Neural cell (in vitro differentiated cells): ENCODE data around the gene GPER1. TPM values are rescaled to one million over a fixed set of nuclear protein-coding genes. Genes with fewer than 3 reads are reported as not detected.
"Not testable (repeated sequence)": the region's sequence is repeated elsewhere in the genome, so short reads cannot be mapped to it uniquely, and the experiment has no call there.

Source experiments
- H2AFZ ChIP-seq: fragments of 200-600, 300-800 bp; sonication (generic), shearing (Covaris generic); 2 replicates; pipeline ENCODE4 v1.6.0; 2014; ENCODE audit warnings: low read depth, mild to moderate bottlenecking, antibody characterized with exemption, low read length, moderate library complexity
- H3F3A ChIP-seq: fragments of 200-600 bp; shearing (Covaris generic); 2 replicates; pipeline ENCODE4 v1.6.1; 2016; ENCODE audit warnings: mild to moderate bottlenecking, moderate library complexity, mixed read lengths, antibody characterized with exemption, low read length; ENCODE audit not compliant: insufficient read depth, poor library complexity, severe bottlenecking
- H3K27ac ChIP-seq: fragments of 200-600, 300-800 bp; sonication (generic), shearing (Covaris generic); 2 replicates; pipeline ENCODE4 v1.5.1; 2014; ENCODE audit warnings: mild to moderate bottlenecking, low read length, moderate library complexity
- H3K27me3 ChIP-seq: fragments of 300-800, 200-600 bp; sonication (generic), shearing (Covaris generic); 2 replicates; pipeline ENCODE4 v1.6.0; 2014; ENCODE audit warnings: mild to moderate bottlenecking, low read depth, low read length, moderate library complexity; ENCODE audit not compliant: insufficient read depth
- H3K36me3 ChIP-seq: fragments of 300-800, 200-600 bp; sonication (generic), shearing (Covaris generic); 2 replicates; pipeline ENCODE4 v1.5.1; 2014; ENCODE audit warnings: mild to moderate bottlenecking, antibody characterized with exemption, low read length, moderate library complexity; ENCODE audit not compliant: insufficient read depth
- H3K4me2 ChIP-seq: fragments of 300-800, 200-600 bp; sonication (generic), shearing (Covaris generic); 2 replicates; pipeline ENCODE4 v1.6.0; 2014; ENCODE audit warnings: mild to moderate bottlenecking, low read length
- H3K4me3 ChIP-seq: fragments of 300-800, 200-600 bp; sonication (generic), shearing (Covaris generic); 2 replicates; pipeline ENCODE4 v1.5.1; 2014; ENCODE audit warnings: mild to moderate bottlenecking, low read length, moderate library complexity
- H3K79me2 ChIP-seq: fragments of 200-600 bp; shearing (Covaris generic); replicated peaks from 2 replicates; pipeline ENCODE4 v1.6.0; 2014; ENCODE audit warnings: mild to moderate bottlenecking, low read length, moderate library complexity; ENCODE audit not compliant: insufficient read depth
- H3K9ac ChIP-seq: fragments of 300-800, 200-600 bp; sonication (generic), shearing (Covaris generic); 2 replicates; pipeline ENCODE4 v1.6.1; 2016; ENCODE audit warnings: mild to moderate bottlenecking, low read length, mixed read lengths
- H3K9me2 ChIP-seq: fragments of 200-600 bp; shearing (Covaris generic); 2 replicates; pipeline ENCODE4 v1.6.1; 2016; ENCODE audit warnings: mild to moderate bottlenecking, low read length, mixed read lengths; ENCODE audit not compliant: insufficient read depth
- H3K9me3 ChIP-seq: fragments of 200-600, 300-800 bp; sonication (generic), shearing (Covaris generic); 2 replicates; pipeline ENCODE4 v1.6.1; 2016; ENCODE audit warnings: mild to moderate bottlenecking, mixed run types, low read length, moderate library complexity, mixed read lengths
- H4K20me1 ChIP-seq: fragments of 200-600 bp; shearing (Covaris generic); 2 replicates; pipeline ENCODE4 v1.6.1; 2016; ENCODE audit warnings: mild to moderate bottlenecking, mixed run types; ENCODE audit not compliant: insufficient read depth
- CTCF ChIP-seq: fragments of 450-650 bp; IDR thresholded peaks from 2 replicates; pipeline ENCODE4 v1.5.1; 2014; ENCODE audit warnings: antibody characterized with exemption, mild to moderate bottlenecking, moderate library complexity; ENCODE audit not compliant: poor library complexity, severe bottlenecking
- EP300 ChIP-seq: fragments of 450-650 bp; conservative IDR thresholded peaks from 2 replicates; pipeline ENCODE4 v1.6.1; 2014; ENCODE audit warnings: antibody characterized with exemption, mild to moderate bottlenecking, moderate library complexity; ENCODE audit not compliant: poor library complexity, severe bottlenecking
- EZH2 ChIP-seq: fragments of 200-600, 300-800 bp; shearing (Covaris generic), sonication (generic); IDR thresholded peaks from 2 replicates; pipeline ENCODE4 v1.6.1; 2014; ENCODE audit warnings: antibody characterized with exemption, low read length, borderline replicate concordance, mild to moderate bottlenecking; ENCODE audit not compliant: insufficient read depth, poor library complexity, severe bottlenecking
- MXI1 ChIP-seq: fragments of 450-650 bp; conservative IDR thresholded peaks from 2 replicates; pipeline ENCODE4 v1.6.1; 2014; ENCODE audit warnings: antibody characterized with exemption, mild to moderate bottlenecking; ENCODE audit not compliant: poor library complexity, severe bottlenecking
- POLR2AphosphoS5 ChIP-seq: IDR thresholded peaks from 2 replicates; pipeline ENCODE4 v1.6.1; 2012
- RAD21 ChIP-seq: fragments of 450-650 bp; conservative IDR thresholded peaks from 2 replicates; pipeline ENCODE4 v1.6.1; 2014; ENCODE audit warnings: antibody characterized with exemption, mild to moderate bottlenecking, moderate library complexity
- SMC3 ChIP-seq: fragments of 450-650 bp; conservative IDR thresholded peaks from 2 replicates; pipeline ENCODE4 v1.6.1; 2014; ENCODE audit warnings: antibody characterized with exemption, mild to moderate bottlenecking, moderate library complexity; ENCODE audit not compliant: poor library complexity
- TAF1 ChIP-seq: IDR thresholded peaks from 2 replicates; pipeline ENCODE4 v1.6.1; 2012; ENCODE audit warnings: low read depth
- polyA plus RNA-seq: library from polyadenylated mRNA; depleted of rRNA; stranded (reverse); fragments of >200 nt; gene quantifications from 2 replicates; pipeline ENCODE4 v1.2.3, GENCODE V29; 2014
- TF ChIP-seq, protein P1 (sequence below): IDR thresholded peaks from 2 replicates; pipeline ENCODE4 v1.6.1; 2012; ENCODE audit warnings: borderline replicate concordance

Gene GPER1
- polyA plus RNA-seq, 1 donor from 2014 or later = not detected

GRCh38 chr7:1073142-1073977 lies 14.6 kb upstream of the GPER1 start:
- TF ChIP-seq CTCF (no peak), TAF1 (no peak), POLR2AphosphoS5 (no peak), MXI1 (no peak), EP300 (no peak), RAD21 (no peak), EZH2 (no peak), SMC3 (no peak)
- TF ChIP-seq, protein P1, sequence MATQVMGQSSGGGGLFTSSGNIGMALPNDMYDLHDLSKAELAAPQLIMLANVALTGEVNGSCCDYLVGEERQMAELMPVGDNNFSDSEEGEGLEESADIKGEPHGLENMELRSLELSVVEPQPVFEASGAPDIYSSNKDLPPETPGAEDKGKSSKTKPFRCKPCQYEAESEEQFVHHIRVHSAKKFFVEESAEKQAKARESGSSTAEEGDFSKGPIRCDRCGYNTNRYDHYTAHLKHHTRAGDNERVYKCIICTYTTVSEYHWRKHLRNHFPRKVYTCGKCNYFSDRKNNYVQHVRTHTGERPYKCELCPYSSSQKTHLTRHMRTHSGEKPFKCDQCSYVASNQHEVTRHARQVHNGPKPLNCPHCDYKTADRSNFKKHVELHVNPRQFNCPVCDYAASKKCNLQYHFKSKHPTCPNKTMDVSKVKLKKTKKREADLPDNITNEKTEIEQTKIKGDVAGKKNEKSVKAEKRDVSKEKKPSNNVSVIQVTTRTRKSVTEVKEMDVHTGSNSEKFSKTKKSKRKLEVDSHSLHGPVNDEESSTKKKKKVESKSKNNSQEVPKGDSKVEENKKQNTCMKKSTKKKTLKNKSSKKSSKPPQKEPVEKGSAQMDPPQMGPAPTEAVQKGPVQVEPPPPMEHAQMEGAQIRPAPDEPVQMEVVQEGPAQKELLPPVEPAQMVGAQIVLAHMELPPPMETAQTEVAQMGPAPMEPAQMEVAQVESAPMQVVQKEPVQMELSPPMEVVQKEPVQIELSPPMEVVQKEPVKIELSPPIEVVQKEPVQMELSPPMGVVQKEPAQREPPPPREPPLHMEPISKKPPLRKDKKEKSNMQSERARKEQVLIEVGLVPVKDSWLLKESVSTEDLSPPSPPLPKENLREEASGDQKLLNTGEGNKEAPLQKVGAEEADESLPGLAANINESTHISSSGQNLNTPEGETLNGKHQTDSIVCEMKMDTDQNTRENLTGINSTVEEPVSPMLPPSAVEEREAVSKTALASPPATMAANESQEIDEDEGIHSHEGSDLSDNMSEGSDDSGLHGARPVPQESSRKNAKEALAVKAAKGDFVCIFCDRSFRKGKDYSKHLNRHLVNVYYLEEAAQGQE = no peak
- Histone ChIP-seq H3K27ac (no peak overlapping the region), H4K20me1 (no peaks in the 10 kb centered on the region)

DNA sequence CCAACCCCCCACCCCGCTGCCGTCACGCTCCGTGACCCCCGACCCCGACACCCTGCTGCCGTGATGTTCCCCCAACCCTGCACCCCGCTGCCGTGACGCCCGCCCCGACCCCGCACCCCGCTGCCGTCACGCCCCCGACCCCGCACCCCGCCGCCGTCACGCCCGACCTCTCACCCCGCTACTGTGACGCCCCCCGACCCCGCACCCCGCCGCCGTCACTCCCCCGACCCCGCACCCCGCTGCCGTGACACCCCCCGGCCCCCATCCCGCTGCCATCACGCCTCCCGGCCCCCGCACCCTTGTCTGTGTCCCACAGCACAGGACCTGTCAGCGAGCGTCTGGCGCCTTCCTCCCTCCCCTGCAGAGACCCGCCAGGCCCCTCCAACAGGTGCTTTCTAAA lies 13.9 kb upstream of the GPER1 start:
- not testable (repeated sequence) for H3K4me3 ChIP-seq, H4K20me1 ChIP-seq, H3K9me3 ChIP-seq, H3F3A ChIP-seq, H3K27ac ChIP-seq, H3K79me2 ChIP-seq, H3K9me2 ChIP-seq, H3K36me3 ChIP-seq, H2AFZ ChIP-seq, H3K9ac ChIP-seq, H3K4me2 ChIP-seq, H3K27me3 ChIP-seq

More at GRCh38 chr7:1073142-1073977, 14.6 kb upstream of the GPER1 start:
- H3F3A ChIP-seq = no peaks in the 10 kb centered on the region
- H3K9ac ChIP-seq = no peak overlapping the region
- H3K9me3 ChIP-seq = no peaks in the 10 kb centered on the region
- H3K27me3 ChIP-seq = no peaks in the 10 kb centered on the region
- no peak overlapping the region for H3K4me3 ChIP-seq
- H3K36me3 ChIP-seq = no peaks in the 10 kb centered on the region
- H3K4me2 ChIP-seq = no peak overlapping the region
- no peak overlapping the region for H2AFZ ChIP-seq
- H3K79me2 ChIP-seq = no peaks in the 10 kb centered on the region
- H3K9me2 ChIP-seq = no peaks in the 10 kb centered on the region
